HG03175 (cell line): ENCODE measurements around the gene PIGK.

Source experiments
- ATAC-seq: cut with Tn5 transposase; IDR thresholded peaks from one replicate; pipeline ENCODE4 v1.9.1; 2021; ENCODE audit warnings: mild to moderate bottlenecking, moderate library complexity; ENCODE audit not compliant: unreplicated experiment

PIGK gene

GRCh38 chr1:77044133-77044849 is 174.9 kb downstream of the PIGK start:
- ATAC-seq: no peak

- ATAC-seq: no peak
Observed at GRCh38 chr1:77040826-77041225, 178.4 kb downstream of the PIGK start.

GRCh38 chr1:77039739-77040138 is 179.5 kb downstream of the PIGK start:
- no peak for ATAC-seq

GRCh38 chr1:77039111-77039510 is 180.1 kb downstream of the PIGK start:
- ATAC-seq: no peak
